ENCODE data around the gene OXLD1.
A peak's percentile ranks its signal among the peaks of the same experiment; 100 is the strongest.

Gene OXLD1

DNA sequence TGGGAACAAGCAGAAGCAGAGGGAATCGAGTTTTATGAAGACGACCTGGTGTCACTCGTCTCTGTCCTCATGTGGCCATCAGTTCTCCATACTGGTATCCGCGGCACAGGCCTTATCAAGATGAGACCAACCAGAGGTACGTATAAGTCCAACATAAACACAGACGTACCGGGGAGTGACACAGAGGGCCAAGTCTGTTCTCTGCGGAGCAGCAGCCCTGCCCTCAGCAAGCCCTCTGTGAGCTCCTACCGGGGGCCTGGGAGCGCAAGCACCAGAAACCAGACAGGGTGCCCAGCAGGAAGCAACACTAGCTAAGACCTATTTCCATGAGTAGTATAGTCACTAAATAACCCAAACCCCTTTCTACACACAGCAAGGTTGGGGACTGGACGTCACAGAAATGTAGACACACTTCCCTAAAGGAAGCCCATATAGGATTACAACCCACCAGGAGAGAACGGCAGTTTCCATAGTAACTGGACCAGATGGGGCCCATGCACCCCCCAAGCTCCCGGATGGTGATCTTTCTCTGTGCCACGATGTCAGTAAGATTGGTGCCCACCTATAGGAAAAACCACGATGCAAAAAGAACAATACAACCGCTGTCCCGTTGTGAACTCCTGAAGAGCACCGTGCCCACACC, 16.3 kb upstream of the OXLD1 start:
- no peak for DNase-seq

DNA sequence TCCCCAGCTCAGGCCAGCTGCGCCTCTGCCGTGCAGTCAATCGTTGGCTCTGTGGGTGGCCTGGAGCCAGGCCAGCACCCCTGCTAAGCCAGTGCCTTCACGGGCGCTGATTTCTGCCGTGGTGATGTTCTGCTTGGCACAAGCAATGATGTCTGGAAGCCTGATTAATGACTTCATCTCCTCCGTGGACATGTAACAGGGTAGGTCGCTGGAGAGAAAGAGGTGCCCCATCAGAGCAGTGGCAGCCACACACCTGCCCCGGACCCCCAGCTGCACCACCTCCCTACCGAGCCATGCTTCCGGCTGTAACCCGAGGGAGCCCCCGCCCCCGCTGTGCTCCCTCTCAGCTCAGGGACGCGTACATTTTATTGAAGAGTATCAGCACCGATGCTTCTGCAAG, 15.3 kb upstream of the OXLD1 start:
- DNase-seq, result peak; percentile 61

DNA sequence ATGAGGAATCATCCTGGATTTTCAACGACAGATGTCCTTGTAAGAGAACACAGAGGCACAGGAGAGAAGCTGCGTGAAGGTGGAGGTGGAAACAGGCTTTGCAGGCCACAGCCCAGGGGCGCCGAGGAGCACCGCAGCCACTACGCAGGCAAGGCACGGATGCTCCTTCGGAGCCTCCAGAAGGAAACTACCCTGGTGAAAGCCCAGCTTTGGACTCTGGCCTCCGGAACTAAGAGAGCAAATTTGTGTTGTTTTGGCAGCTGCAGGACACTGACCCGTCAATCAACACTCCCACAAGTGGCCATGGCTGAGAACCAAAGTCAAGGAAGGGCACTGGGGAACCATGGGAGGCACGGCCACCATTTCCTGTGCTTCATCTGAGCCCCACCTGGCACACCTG, 13.7 kb upstream of the OXLD1 start:
- no peak for DNase-seq

DNA sequence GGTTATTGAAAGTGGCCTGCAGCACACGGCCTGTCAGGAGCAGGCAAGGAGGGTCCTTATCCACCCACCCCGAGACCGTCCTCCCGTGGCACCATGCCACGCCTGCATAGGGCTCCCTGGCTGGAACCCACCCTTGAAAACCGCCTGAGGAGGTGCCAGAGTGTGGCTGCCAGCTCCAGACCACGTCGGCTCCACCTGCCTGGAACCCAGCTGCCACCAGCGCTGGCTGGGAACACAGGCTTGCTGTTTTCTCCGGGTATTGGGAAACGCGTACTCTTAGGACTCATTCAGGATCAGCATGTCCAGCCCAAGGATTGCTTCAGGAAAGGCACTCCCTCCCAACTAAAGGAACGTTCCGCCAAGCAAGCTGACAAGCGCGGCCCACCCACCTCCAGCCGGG, 10.5 kb upstream of the OXLD1 start:
- DNase-seq, result no peak

DNA sequence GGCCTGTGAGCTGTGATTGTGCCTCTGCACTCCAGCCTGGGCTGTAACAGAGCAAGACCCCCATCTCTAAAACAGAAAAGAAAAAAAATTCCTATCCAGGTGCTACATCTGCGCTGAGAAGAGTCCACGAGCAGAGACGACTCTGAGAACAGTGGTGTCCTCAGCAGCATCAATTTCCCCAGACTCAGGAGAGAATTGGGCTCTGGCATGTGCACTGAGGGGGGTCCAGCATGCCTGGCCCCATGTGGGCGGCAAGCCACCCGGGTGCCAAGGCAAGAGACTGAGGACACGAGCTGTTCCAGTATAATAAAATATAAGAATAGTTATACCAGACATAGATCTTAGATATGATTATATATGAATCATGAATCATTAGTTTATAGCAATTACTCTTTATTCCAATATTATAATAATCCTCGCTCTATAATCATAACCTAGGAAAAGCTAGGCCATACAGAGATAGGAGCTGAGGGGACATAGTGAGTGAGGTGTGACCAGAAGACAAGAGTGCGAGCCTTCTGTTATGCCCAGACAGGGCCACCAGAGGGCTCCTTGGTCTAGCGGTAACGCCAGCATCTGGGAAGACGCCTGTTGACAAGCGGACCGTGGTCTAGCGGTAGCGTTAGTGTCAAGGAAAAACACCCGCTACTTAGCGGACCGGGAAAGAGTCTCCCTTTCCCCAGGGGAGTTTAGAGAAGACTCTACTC, 9.3 kb upstream of the OXLD1 start:
- peak; percentile 34 for DNase-seq

DNA sequence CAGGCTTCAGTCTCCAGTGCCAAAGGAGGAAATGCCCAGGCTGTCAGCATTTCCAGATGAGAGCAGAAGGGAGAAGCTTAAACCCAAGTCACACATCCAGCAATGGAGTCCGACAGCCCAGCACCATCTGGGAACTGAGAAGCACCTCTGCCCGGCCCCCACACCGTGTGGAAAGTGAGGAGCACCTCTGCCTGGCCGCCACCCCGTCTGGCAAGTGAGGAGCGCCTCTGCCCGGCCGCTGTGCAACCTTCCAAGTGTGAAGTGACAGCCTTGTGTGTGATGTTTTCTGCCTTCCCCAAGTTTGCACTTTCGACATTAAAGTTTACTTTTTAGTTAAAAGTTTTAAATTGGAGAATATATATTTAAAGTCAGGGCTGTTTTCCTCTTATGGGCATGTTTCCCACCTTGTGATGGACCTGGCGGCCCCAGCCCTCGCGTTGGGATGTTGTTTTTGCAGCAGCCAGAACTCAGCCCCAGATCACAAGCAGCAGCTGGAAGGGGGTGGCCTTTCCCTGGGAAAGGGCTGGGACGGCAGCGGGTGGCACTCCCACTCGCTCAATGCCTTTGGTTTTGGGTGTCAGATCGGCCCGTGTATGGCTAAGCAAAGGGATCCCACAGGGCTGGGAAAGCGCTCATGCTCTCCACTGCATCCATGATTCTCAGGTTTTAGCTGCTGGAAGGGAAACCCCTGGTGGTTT, 7.3 kb upstream of the OXLD1 start:
- DNase-seq, result no peak

DNA sequence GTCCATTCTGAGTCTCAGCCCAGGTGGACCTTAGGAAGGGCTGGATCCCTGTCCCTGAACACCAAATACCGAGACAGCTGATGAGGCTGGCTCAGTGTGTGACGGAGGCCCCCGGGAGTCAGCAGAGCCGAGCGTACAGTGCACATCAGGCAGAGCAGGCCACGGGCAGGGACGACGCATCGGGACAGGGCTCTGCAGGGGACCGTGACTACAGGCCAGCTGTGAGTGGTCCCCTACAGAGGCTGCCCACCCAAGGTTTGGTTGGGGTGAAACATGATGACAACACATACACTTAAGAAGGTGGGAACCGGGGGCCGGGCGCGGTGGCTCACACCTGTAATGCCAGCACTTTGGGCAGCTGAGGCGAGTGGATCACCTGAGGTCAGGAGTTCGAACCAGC, 6.5 kb upstream of the OXLD1 start:
- no peak for DNase-seq

DNA sequence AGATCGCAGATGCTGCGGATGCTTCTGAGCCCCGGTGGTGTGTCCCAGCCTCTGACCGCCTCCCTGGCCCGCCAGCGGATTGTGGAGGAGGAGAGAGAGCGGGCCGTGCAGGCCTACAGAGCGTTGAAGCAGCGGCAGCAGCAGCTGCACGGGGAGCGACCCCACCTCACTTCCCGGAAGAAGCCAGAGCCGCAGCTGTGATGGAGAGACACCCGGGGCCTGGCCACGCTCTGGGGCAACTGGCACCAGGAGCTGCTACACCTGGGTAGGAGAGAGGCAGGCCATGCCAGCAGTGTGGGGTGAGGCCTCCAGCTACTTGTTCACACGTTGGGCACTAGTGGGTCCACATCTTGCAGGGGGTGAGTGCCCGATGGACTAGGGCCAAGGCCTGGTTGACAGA, 6.1 kb upstream of the OXLD1 start:
- DNase-seq, result no peak

DNA sequence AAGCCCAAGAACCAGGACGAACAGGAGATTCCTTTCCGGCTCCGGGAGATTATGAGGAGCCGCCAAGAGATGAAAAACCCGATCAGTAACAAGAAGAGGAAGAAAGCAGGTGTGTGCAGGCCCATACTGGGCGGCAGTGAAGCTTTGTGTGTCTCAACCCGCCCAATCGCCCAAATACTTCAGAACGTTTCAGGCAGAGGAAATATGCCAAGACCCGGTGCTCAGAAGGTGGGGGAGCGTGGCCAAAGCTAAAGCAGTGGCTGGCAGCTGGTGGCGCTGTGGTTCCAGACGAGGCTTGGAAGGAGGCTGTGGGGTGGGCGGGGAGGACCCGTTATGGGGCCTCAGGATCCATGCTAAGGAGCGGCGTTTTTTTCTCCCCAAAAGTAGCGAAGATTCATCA, 1.3 kb upstream of the OXLD1 start:
- DNase-seq, result no peak

DNA sequence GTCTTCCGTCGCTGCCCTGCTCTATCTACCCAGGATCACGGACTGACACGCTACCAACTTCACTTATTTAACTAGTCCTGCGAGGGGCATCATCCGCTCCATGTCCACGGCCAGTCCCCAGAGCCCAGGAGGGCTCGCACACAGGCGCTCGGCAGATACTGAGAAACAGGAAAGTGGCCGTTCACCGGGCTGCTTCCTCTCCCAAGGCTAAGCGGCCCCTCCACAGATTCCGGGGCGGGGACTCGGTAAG, 388 bp downstream of the OXLD1 start:
- DNase-seq, result no peak

DNA sequence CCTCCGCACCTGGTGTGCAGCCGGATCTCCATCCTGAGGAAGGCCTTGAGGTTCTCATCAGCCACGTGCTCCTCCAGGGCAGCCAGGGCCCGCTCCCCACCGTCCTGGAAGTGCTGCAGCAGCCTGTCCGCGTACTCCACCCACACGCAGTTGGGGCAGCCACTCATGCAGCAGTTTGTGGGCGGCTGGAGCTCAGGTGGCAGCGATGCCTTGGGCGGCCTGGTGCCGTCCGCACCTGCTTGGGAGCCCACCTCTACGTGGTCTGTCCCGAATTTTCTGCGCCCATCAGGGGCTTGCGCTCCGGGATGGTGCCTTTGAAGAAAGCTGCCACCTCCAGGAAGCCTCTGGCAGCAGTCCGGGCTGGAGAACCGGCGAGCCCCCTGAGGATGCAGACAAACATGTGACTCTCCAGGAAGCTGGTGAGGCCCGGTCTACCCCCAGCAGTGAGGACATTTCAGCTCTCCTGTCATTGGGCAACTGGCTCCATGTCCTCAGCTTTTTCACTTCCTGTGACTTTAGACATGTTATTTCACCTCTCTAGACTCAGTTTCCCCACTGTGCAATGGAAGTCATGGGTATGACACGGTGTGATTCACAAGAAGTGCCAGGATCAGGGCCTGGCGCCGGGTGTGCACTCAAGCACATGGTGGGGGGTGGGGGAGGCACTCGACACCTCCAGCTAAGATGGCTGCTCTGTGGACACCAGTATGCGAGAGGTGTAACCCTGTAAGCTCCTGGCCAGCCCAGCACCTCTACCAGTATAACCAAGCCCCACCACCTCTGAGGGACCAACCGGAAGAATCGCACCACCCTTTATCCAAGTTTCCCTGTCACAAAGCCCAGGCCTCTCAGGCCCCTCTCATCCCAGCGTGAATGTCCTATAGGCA, 957 bp downstream of the OXLD1 start:
- no peak for DNase-seq

DNA sequence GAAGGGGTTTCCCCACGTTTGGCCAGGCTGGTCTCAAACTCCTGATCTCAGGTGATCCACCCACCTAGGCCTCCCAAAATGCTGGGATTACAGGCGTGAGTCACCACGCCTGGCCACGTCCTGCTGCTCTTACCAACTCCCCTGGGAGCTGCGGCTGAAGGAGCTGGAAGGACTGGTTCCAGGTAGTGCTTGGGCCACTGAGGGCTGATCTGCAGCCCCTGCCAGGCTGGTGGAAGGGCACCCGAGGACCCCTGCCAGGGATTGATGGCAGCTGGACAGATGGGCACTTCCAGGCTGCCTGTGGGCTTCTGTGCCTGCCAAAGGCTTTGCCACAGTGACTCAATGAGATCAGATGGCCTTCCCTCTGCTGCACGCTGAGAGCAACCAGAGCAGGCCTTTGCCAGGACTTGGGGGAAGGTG, 2.3 kb downstream of the OXLD1 start:
- no peak for DNase-seq

DNA sequence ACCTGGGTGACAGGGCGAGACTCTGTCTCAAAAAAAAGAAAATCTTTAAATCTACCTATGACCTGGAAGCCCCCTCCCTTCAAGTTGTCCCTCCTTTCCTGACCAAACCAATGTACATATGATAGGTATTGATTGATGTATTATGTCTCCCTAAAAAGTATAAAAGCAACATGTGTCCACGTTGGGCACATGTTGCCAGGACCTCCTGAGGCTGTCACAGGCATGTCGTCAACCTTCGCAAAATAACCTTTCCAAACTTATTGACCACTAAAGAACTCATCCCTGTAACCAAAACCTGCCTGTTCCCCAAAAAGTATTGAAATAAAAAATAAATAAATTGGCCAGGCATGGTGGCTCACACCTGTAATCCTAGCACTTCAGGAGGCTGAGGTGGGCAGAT, 4.4 kb downstream of the OXLD1 start:
- DNase-seq, result no peak

DNA sequence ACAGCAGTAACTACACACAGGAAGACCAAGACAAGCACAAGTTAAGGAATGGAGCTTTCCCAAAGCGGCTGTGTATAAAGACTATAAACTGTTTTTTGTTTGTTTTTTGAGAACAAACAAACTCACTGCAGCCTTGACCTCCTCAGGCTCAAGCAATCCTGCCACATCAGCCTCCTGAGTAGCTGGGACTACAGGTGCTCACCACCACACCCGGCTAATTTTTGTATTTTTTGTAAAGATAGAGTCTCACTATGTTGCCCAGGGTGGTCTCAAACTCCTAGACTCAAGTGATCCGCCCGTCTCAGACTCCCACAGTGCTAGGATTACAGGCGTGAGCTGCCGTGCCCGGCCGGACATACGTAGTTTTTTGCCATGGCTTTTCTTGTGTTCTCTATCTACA, 6.0 kb downstream of the OXLD1 start:
- no peak for DNase-seq

DNA sequence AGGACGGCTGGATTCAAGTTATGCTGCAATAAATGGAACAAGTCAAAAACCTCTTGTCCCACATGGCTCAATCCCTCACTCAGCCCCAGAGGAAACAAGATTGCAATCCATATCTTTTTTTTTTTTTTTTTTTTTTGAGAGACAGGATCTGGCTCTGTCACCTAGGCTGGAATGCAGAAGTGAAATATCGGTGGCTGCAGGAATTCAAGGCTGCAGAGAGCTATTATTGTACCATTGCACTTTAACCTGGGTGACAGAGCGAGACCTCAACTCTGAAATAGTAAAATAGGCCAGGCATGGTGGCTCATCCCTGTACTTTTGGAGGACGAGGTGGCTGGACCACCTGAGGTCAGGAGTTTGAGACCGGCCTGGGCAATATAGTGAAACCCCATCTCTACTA, 7.4 kb downstream of the OXLD1 start:
- no peak for DNase-seq

DNA sequence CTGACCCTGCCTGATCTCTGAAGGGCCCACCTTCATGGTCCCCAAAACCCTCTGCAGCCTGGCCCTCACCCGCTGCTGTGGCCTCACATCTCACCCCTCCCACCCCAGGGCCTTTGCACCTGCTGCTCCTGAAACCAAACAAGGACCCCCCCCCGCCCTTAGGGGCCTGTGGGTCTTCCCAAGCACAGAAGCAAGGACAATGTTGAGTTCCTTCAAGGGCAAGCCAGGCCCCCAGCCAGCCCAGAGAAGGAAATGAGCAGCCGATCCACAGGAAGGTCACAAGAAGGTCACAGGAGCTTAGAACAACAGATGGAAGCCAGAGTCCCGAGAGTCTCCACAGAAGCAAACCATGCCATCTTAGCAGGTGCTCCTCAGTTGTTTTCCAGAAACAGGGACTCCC, 9.6 kb downstream of the OXLD1 start:
- DNase-seq, result no peak

DNA sequence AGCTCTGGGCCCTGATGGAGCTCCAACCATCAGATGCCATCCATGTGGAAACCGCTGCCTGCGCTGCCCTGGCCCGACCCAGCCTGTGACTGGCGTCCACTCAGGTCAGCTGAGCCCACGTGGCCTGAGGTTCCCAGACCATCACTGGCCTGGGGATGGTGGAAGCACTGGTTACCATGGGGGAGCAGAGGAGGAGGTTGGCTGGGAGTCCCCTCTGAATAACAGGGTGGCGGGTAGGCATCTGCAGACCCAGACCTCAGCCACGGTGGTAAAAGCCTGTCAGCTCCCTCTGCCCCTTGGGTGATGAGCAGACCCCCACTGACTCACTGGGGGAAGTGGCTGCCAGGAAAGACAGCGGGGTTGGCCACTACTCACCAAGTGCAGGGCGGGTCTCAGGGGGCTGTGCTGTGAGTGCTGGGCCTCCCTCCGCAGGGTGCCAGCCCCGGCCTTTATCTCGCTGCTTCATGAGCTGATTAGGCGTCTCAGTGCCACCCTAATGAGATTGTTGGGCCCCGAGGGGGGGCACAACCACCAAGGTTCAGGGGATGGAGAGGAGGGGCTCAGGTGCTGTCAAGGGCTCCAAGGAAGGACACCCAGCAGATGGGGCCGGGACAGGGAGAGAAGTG, 10.2 kb downstream of the OXLD1 start, which contains the start of gene PDE6G:
TSS of gene PDE6G (minus strand) at position 425 of the 626 bp plus-strand sequence. CDS start 3,237 bp downstream, outside the sequence.
- no peak for DNase-seq

DNA sequence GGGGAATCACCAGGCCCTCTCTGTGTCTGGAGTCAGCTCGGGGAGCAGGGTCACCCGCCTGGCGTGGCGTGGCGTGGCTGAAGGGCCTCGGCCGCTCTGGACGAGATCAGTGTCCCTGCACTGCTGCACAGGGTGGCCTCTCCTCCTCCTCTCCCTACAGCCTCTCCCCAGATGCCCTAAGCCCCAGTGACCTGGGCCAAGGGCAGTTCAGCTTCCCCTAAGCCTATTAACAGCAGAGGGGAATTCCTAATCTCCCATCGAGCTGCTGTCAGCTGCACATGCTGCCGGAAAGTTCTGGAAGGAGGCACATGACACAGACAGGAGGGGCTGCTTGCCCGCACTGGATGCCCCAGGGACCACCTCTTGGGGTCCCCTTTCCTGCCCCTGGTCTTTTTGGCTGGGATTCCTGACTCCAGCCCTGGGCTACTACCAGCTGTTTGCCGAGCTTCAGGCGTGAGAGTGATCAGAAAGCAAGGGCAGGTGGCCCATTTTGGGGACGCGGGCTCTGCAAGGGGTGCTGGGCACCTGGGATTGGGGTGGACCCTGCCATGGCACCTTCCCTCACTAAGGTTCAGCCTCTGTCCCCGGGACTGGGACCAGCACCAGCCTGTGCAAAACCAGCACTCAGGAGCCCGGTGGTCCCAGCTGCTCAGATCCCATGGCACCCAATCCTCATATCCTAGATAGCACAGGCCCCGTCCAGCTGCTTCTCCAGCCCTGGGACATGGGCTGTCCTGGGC, 10.9 kb downstream of the OXLD1 start:
- no peak for DNase-seq

DNA sequence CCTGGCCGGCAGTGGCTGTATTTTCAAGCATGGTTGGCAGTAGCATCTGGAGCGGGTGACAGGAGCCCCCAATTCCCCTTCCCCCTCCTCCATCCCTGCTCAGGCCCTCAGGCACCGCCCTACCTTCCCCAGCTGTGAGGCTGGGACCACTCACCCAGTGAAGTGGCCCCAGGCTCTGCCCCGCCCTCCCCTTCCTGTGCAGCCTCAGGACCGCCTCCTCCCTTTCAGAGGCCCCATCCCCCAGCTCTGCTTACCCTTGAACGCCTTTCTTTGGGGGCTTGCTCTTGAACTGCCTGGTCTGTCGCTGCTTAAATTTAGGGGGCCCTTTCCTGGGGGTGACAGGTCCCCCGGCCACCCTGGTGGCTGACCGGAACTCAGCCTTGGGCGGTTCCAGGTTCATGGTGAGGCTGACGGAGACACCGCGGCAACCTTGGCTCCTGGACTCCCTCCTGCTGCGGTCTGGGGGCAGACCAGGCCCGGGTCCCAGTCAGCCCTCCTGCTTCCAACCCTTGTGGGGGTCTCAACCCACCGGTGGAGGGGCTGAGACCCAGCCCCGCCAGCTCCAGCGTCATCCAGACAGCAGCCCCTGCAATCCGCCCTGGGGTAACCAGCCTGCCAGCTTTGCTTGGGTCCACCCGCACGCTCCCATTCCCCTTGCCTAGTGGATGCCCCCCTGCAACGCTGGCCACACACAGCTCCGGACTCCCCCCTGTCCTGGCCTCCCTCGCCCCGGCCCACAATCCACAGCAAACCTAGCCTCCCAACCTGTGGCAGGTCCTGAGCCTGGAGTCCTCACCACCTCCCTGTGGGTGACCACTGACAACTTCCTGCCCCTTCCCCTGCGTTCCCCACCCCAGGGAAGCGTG, 13.3 kb downstream of the OXLD1 start:
- no peak for DNase-seq

DNA sequence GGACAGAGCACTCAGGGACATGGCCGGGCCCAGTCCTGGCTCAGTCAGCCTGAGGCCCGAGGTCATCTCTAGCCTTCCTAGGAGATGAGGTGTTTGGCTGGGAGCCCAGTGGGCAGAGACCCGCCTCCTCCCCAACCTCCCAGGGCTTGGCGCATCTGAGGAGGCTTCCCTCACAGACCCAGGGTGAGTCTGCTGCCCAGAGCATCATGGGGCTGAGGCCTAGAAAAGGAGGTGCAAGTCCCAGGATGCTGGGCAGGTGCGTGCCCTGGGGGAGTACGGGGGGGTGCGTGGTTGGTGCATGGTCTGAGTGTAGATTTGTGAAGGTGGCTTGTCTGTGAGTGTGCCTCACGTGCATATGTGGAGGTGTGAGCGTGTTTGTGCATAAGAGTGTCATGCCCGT, 14.7 kb downstream of the OXLD1 start:
- DNase-seq, result no peak

DNA sequence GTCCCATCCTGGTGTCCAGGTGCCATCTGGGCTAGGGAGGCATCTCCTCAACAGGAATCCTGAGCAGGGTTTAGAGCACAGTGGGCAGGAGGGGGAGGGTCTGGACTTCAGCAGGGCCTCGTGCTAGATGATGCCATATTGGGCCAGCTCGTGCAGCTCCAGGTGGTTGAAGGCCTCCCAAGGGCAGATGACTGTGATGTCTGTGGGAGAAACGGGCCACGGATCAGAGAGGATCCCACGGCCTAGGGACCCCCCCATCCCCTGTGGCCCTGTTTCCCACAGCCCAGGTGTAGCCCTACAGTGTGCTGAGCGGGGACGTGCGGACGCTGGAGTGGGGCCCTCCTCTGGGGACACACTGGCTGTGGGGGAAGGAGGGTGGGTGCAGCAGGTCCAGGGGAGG, 15.5 kb downstream of the OXLD1 start:
- no peak for DNase-seq
